ENCODE results near the gene UQCR11.
"Not testable (repeated sequence)": the region's sequence is repeated elsewhere in the genome, so short reads cannot be mapped to it uniquely, and the experiment has no call there.

DNA sequence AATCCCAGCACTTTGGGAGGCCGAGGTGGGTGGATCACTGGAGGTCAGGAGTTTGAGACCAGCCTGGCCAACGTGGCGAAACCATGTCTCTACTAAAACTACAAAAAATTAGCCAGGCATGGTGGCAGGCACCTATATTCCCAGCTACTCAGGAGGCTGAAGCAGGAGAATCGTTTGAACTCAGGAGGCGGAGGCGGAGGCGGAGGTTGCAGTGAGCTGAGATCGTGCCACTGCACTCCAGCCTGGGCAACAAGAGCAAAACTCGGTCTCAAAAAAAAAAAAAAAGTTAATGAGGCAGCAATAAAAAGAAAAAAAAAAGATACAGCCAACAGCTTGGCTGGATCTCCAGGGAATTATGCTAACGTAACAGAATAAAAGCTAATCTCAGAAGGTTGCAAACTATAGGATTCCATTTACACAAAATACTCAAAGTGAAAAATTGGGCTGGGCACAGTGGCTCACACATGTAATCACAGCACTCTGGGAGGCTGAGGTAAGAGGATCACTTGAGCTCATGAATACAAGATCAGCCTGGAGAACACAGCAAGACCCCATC lies 35.7 kb upstream of the UQCR11 start:
- TF ChIP-seq, protein P1, sequence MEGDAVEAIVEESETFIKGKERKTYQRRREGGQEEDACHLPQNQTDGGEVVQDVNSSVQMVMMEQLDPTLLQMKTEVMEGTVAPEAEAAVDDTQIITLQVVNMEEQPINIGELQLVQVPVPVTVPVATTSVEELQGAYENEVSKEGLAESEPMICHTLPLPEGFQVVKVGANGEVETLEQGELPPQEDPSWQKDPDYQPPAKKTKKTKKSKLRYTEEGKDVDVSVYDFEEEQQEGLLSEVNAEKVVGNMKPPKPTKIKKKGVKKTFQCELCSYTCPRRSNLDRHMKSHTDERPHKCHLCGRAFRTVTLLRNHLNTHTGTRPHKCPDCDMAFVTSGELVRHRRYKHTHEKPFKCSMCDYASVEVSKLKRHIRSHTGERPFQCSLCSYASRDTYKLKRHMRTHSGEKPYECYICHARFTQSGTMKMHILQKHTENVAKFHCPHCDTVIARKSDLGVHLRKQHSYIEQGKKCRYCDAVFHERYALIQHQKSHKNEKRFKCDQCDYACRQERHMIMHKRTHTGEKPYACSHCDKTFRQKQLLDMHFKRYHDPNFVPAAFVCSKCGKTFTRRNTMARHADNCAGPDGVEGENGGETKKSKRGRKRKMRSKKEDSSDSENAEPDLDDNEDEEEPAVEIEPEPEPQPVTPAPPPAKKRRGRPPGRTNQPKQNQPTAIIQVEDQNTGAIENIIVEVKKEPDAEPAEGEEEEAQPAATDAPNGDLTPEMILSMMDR (IDR thresholded peaks at IDR 0.05): not testable (repeated sequence)
- TF ChIP-seq EP300 (IDR thresholded peaks at IDR 0.05); POLR2A (IDR thresholded peaks at IDR 0.05; ENCODE audit: low read depth): not testable (repeated sequence)

Measured in esophagus muscularis mucosa (tissue), 4 donors.